HG02571 (cell line): ENCODE measurements around the gene GCA.

Source experiments
- ATAC-seq: cut with Tn5 transposase; IDR thresholded peaks from one replicate; pipeline ENCODE4 v1.9.1; 2021; ENCODE audit warnings: mild to moderate bottlenecking, moderate library complexity; ENCODE audit not compliant: unreplicated experiment

GCA gene

DNA sequence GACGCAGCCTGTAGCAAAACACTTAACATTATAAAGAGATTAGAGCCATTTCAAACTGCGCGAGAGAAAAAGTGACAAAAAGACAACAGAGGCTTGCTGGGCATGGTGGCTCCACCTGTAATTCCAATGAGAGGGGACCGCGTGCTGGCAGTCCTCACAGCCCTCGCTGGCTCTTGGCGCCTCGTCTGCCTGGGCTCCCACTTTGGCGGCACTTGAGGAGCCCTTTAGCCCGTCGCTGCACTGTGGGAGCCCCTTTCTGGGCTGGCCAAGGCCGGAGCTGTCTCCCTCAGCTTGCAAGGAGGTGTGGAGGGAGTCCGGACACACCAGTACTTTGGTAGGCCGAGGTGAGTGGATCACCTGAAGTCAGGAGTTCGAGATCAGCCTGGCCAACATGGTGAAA is 16.1 kb upstream of the GCA start:
- no peak for ATAC-seq

- ATAC-seq, result peak; percentile 86
Observed at GRCh38 chr2:162328424-162329157, 15.3 kb upstream of the GCA start.

GRCh38 chr2:162330881-162331280 is 13.1 kb upstream of the GCA start:
- ATAC-seq, result no peak

- peak; percentile 60 for ATAC-seq
Observed at GRCh38 chr2:162333968-162334367, 10.0 kb upstream of the GCA start.

DNA sequence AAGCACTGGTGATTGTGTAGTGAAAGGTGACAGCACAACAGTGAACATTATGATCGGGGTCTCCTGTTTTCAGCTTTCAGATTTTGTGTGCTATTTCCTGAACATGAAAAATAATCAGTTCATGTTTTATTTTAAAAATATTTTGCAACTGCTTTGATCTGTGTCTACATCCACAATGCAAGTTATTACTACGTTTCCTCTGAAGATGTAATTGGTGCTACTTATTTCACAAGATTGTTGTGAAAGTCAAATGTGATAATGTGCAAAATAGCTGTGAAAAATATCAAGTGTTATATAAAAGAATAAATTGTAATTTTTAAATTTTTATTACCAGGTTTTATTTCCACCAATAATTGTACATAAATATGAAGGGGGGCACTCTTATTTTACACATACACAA is 6.1 kb upstream of the GCA start:
- ATAC-seq, result no peak

DNA sequence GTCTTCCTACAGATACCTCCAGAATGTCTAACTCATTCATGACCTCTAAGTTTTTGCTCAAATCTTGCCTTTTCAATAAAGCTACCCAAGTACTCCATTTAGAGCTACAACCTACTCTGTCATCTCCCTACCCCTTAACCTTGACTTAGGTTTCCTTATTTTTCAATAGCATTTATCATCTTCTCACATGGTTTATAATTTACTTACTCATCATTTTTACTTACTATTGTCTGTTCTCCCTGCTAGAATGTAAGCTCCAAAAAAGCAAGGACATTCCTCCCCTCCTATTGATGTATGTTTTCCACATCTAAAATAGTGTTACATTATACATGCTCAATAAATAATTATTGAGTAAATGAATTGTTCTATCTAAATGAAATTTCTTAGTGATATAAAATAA is 3.1 kb upstream of the GCA start:
- no peak for ATAC-seq

DNA sequence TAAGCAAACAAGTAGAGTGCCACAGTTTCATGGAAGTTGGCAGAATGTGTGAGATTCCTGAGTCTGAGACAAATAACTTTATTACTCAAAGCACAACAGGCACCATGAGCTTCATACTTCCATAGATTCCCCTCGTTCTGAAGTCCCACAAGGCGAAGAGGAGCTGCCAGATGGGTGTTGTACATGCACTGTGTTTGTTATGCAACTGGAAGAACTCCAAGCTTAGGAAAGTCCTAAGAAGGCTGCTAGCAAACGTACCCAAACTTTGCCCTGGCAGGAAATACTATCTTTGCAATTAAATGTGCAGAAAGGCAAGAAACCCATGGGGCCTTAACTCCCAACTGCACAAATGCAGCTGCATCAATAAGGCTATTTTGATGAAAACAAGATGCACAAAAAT is 1.6 kb upstream of the GCA start:
- ATAC-seq, result no peak

- ATAC-seq, result no peak
Observed at GRCh38 chr2:162342841-162343240, 1.1 kb upstream of the GCA start.

GRCh38 chr2:162343492-162343823 is 474 bp upstream of the GCA start:
- ATAC-seq, result no peak

GRCh38 chr2:162344617-162344950 is 652 bp downstream of the GCA start:
- ATAC-seq, result no peak

- no peak for ATAC-seq
Observed at GRCh38 chr2:162365392-162365791, 21.5 kb downstream of the GCA start.

- no peak for ATAC-seq
Observed at GRCh38 chr2:162368494-162368893, 24.6 kb downstream of the GCA start.

GRCh38 chr2:162369551-162369950 is 25.6 kb downstream of the GCA start:
- no peak for ATAC-seq

DNA sequence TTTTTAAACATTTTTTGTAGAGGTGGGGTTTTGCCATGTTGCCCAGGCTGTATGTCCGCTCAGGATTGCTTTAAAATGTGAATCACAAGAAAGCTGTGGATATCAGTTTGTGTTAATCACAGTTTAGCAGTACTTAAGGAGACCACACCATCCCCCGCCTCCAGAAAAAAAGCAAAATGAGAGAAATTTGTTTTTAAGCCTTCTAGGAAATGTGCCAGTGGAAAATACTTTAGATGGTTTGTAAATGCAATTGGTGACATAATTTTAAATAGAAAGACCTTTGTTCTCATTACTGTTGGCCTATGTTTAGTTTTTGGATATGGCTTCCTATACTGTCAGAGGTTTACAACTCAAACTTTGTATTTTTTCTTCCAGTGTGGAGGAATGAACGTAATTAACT is 27.0 kb downstream of the GCA start:
- ATAC-seq, result no peak

- no peak for ATAC-seq
Observed at GRCh38 chr2:162372818-162373217, 28.9 kb downstream of the GCA start.

DNA sequence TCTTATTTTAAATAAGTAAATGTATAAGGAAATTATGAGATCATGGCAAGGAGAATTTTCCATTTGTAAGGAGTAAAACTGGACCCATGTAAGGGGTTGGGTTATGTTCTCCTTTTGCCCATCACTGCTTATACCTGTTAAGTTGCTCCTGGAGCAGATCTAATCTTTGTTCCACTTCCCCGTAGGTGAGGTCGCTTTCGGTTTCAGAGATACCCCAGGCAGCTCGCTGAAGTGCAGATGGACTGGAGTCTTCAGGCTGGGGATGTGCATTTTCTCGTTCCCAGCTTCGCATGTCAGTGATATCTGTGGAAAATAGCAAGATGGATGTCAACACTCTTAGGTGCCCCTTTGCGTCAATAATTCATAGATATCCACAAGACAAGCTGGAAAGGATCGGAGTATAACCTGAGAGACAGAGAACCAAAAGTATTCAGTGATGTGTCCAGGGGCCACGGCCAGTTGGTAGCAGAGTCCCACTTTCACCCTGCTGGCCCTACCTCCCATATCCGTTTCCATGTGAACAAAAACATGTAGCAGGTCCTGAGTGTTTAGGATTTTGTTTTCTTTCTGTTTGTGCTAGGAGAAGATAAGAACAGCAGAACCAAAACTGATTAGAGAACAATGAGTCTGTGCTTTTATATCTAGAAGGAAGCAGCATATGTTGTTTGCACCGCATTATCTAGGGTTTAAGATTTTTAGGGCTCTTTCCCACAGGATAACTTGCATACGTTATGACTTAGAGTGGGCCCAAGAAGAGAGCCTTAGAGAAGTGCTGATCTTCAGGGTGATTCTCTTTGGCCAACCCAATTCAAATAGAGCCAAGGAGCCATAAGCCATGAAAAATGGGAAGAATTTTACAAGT is 36.0 kb downstream of the GCA start:
- ATAC-seq, result peak; percentile 53

DNA sequence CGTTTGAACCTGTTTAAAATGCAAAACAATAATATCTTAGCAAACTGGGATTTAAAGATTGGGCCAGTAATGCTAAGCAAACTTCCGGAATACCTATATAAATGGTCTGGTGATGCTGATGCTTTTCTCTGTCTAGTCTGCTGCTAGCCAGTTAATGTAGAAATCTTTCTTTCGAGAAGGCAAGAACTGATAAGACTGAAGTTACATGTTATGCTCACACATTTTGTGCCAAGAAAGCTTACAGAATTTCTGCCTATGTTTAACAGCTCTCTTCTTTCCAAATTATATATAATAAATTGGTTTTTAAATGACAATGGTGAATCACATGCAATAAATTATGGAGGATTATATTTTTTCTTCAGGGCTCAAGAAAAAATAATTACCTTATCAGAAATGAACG is 37.9 kb downstream of the GCA start:
- no peak for ATAC-seq

DNA sequence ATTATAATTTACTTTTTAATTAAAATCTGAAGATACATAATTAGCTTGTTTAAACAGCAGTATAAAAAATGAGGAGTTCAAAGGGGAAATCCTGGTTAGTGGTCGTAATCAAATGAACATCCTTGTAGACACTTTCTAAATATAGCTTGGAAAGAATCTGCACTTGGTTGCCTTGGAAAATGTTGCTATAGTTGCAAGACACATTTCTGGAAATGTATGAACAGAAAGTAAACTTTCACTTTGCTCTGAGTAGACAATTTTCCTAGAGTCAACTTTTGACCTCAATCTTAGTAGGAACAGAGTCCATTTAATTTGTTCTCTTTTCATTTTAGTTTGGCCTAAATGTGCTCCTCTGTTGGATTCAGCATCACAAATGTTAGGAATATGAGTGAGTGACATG is 38.3 kb downstream of the GCA start:
- ATAC-seq, result no peak

GRCh38 chr2:162385536-162385935 is 41.6 kb downstream of the GCA start:
- no peak for ATAC-seq

DNA sequence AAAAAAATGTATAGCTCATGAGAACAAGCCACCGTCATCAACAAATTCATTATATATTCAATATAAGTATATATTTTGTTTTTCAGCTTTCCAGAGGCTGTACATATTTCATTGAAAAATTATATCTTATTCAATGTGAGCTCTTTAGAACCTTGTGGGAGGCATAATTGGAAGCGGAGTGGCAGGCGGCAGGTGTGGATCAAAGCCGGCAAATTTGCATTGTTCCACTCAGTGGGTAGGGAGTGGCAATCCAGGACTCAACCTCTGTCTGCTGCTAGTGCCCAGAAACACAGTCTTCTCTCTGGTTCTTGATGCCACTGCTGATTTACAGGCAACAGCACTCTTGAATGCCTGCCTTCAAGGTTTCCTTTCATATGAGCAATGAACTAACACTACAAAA is 46.9 kb downstream of the GCA start:
- no peak for ATAC-seq

DNA sequence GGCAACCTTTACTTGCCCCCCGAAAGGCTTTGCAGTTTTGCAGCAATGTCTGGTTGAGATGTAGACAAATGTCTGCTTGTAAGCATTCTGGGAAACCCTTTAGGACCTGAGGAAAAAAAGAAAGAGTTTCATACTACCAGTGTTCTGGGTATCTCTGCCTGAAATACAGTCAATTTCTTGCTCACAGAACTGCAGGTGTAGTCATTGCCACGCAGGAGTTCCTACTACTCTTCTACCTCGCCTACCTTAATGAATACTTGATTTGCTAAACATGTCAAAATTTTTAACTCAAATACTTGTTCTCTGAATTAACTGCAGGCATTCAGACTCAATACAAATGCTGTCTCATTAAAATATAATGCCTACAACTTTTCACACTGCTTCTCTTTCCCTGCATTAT is 56.4 kb downstream of the GCA start:
- no peak for ATAC-seq

DNA sequence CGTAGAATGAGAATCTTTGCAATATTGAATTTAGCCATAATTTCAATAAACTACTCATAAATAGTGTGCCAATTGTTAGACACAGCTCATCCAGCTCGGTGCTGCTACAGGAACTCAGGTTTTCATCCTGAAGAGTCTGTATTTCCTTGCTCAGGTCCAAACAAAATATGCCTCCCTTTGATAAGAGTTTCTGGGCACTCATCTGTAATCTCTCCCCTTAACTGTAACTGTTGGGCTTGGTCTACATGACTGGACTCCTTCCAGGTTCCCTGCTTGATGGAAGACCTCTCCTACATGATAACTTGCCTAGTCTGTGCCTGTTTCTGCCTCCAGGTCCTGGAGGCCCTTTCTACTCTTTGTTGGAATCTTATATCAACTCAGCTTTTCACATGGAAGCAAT is 57.9 kb downstream of the GCA start:
- ATAC-seq, result no peak

GRCh38 chr2:162403884-162404283 is 60.0 kb downstream of the GCA start:
- ATAC-seq, result no peak
